Activated CD8-positive, alpha-beta memory T cell treated with anti-CD3 and anti-CD28 coated beads, Interleukin-2, amount 50 U/mL, for 4 hours (primary cell): ENCODE measurements around the gene VOPP1.
"Not testable (repeated sequence)": the region's sequence is repeated elsewhere in the genome, so short reads cannot be mapped to it uniquely, and the experiment has no call there.

Source experiments
- DNase-seq: peaks from one replicate; pipeline ENCODE4 v3.0.0-alpha.2; 2020

VOPP1 gene

DNA sequence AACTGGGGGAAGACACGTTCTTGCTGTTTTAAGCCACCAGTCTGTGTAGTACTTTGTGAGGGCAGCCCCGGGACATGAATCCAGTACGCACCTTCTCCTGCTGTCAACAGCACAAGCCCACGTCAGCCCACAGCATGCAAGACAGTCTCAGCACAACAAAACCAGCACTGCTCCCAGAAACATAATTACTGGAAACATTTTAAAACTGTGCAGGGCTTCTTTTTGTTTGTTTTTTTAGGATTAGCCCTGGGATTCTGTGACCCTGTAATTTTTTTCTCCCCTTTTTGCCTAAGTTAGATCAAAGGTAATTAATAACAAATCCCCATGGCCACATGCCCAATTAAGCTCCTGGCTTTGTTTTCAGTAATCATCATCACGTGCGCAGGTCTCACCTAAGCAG lies 87.5 kb downstream of the VOPP1 start:
- DNase-seq, result no peak

DNA sequence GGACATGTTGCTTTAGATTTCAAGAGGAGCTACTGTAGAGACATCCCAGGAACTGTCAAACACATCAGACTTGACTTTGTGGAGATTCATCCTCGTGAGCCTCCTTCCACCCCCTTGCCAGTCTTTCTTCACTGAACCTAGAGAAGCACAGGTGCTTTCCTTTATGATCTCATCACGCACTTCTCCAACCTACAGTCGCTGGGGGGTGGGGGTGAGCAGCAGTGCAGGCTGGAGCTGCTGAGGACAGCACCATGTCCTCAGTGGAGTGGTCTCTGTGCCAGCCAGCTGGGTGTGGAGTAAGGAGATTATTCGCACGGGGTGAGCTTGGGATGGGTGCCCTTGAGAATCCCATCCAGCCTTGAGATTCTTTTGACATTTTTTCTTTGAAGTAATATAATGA lies 88.1 kb downstream of the VOPP1 start:
- DNase-seq, result no peak

DNA sequence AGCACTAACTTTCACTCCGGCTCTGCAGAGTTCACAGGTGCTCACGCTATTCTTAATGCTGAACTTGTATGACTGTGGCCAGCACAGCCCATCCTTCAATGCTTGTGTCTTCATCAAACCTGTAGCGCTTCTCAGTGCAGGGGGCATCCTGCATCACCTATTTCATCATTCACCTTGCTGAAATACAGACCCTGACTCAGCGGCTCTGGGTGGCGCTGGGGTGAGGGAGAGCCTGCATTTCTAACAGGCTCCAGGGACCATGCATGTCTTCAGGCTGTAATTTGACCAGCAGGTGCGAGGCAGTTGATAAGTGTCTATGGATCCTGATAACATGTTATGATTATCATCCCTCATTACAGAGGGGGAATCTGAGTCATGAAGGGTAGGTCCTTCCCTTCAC lies 89.3 kb downstream of the VOPP1 start:
- DNase-seq, result no peak

DNA sequence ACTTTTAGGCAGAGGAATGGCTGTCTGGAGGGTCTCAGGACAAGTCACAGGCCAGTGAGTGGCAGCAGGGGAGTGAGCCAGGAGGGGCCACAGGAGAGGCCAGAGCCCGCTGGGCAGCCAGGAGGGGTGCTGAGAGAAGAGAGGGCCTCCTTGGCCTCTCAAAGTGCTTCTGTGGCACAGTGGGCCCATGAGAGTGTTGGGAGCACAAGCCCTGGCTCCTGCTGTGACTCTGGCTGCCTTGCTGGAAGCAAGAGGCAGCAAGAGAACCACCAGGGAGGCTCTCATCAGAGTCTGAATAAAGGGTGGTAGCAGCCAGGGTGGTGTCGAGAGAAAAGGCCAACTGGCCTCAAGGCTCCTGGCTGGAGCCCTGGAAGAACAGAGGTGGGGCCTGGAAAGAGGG lies 91.1 kb downstream of the VOPP1 start:
- no peak for DNase-seq

DNA sequence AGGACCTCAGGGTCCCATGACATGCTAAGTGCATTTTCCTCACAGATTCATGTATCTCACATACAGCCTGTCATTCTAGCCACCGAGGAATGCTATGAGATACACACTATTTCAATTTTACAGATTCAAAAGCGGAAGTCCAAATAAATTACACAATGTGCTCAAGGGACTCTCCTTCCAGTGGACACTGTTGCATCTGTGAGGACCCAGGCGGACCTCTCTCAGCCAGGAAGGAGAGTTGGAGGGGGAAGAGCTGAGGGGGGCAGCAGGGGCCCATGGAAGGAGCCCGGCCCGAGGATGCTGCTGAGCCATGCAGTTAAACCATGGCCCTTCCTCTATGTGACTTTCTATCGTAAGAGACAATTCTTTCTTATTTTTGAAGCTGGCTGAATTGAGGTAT lies 93.6 kb downstream of the VOPP1 start:
- DNase-seq, result no peak

DNA sequence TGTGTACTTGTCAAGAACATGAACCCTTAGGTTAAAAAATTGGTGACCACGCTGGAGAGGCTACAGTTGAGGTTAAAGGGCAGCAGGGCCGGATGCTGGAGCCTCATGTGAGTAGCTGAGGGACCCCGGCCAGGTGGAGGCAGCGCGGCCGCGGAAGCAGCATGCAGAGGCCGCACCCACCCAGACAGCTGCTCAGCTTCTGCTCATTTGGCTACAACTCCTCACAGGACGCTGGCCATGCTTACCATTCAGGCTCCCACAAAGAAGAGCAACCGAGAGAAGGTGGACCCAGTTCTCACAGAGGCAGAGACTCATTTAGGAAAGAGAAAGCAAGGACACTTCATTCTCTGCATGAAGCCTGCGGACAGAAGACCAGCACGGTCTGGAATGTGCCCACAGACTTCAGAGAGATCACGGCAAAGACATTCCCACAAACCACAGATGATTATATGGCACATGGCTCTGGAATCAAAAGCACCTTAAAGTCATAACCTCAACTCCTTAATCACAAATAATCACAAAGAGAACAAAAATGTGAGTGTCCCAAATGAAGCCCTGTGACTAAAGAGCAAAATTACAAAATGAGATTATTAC lies 94.4 kb downstream of the VOPP1 start:
- DNase-seq, result no peak

DNA sequence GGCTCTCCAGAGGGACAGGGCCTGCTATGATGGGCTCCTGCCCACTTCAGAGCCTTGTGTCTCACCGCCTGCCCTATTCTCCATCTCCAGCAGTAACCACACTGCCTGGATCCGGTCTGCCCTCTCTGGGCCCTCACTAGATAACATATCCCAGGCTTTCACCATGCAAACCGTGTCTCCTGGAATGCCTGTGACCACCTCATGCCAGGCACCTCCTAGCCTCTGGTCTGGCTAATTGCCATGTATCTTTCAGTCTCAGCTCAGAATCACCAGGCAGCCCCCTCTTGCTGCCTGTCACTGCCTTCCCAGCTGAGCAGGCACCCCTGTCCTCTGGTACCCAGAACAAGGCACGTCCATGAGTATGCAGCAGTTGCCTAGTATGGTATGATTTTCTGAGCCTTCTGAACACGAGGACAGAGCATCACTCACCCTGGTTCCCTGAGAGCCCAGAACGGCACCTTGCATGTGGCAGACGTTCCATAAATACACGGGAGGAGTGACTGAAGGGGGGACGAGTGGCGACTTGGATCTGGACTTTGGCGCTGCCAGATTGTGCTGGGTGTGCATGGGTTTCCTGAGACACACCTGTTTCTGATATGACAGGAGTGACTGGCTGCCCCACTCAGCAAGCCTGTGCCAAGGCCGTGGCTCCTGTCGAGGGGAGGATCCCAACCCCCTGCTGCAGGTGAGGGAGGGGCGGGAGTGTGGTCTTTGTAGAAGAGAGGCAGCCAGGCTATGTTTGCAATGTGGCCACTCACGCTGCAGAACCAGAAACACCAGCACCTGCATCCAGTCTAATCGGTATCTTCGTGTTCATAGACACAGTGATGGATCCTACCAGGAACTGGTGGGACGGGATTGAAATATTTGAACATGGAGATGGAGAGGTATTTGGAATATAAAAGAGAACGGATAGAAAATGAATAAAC lies 95.2 kb downstream of the VOPP1 start:
- DNase-seq, result no peak

DNA sequence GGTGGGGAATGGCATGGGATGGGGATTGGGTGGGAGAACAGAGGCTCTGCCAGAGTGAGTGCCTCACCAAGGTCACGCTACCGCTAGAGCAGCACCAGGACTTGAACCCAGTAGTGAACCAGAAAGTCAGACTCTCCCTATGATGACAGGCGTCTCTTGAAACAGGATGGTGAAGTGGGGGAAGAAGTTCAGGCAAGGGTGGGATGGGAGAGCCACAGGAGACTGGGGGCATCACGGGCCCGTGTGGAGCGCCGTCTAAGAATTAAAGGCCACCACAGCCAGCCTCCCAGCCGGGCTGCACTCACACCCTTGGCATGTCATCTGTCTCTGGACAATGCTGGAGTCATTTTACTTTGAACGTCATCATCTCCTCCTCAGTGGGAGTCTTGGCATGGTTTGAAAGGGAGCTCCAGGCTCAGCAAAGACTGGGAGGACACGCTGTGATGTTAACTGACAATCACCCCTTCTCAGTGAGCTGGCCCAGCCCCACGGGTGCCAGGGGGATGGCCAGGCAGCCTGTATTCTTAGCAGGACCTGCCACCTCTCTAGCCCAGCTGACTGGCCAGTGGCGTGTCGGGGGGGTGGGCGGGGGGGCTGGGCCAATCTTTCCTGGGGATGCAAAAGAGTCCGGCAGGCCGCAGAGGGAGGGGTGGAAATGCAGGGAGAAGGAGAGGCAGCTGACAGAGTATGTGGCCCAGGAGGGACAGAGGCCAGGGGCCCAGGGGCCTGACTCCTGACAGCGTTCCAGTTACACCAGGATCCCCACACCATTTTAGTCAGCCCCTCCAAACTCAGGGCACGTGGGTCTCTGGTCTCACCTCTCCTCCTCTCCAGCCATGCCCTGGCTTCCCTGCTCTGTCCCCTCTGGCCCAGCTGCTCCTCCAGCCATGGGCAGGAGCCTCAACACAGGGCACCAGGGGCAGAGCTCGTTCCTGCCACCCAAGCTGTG lies 96.2 kb downstream of the VOPP1 start:
- no peak for DNase-seq

DNA sequence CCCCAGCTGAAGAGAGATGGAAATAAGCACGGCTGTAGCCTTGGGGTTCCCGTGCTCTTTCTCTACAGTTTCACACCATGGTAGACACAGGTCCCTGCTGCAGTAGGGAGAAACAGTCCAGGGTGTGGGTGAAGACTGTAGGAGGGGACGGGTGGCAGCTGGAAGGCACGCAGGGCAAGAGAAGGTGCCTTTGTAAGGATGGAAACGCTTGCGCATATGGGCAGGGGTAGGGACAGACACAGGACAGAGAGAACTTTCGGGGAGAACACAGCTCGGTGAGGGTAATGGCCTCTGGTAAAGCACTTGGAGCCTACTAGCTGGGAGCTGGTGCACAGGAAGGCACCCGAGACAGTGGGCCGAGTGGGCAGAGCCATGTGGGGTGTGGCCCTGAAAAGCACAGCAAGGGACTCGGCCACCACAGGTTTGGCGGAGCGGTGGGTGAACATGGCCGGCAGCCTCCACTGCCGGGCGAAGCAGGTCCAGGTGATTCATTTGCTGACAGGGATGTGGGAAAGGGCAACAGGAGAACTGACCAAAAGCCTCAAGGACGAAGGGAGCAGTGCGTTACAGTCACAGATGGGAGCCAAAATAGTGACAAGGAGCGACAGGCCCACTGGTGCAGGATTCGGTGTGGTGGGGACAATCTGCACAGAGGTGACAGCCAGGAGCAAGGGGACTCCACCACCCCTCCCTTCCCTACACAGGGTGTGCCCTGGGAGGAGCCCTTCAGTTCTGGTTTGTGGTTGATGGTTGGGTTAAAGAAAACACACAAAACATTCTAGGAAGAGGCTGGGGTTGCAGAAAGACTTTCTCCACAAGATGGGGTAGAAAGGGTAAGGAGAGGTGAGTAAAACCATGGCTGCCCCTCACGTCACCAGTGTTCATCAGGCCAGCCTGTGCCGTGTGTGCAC lies 97.1 kb downstream of the VOPP1 start:
- no peak for DNase-seq

DNA sequence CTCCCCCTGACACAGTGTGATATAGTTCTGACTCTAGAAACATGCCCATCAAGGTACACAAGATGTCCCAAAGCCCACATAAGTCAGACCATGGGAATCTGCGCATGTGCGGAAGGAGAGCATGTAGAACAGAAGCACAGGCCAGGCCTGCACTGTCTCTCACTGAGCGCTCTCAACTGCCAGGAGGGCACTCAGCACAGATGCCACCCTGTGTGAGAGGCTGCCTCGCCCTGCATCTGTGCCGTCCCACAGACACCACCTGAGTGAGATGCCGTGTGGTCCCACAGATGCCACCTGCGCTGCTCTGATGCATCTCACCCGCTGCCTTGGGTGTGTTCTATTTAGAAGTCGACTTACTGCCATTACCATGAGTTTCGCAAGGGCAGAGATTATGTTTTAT lies 98.4 kb downstream of the VOPP1 start:
- no peak for DNase-seq

DNA sequence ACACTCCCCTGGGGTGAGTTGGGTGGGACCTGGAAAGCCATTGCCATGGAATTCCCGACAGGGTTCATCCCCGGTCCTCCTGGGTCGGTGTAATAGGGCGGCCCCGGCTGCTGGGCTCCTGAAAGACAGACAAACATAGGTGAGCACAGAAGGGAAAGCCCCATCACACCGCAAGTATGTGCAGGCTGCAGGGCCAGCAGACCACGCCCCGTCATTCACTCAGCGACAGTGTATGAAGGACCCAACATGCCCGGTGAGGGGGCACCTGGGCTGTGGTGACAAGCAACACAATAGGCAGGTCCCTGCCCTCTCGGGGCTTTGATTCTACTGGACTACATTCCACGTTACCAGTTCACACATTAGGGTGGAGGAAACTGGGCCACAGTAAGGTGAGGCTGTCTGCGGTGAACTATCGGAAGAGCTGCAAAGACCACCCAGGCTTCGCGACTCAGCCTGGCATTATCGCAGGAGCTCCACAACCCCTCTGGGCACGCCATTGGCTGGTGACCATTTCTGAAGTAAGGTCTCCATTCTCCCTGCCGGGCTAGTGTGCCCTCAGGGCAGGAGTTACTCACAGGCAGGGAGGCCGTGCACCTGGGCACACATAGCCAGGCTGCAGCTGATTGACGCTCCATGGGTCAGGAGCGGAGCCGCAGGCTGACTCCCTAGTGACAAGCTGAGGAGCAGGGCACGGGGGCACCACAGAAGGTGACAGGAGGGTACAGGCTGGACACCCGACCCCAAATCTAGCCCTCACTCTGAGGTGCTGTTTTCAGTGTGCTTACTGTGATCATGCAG lies 99.2 kb downstream of the VOPP1 start:
- no peak for DNase-seq

DNA sequence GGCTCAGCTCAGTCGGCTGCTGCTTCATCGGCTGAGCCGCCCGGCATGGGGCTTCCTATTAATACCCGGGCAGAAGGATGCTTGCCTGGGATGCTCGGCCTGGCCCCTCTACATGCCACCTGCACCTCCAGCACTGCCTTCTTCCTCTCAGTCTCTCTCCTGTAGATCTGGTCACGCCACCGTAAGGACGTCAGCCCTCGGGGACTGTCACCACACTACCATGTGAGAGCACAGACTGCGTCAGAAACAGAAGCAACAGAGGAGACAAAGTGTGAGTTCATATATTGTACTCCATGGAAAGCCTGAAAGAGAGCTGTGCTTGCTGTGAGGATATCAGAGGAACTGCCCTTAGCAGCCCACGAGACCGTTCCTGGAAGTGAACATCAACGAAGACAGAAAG lies 99.9 kb downstream of the VOPP1 start:
- DNase-seq, result not testable (repeated sequence)

DNA sequence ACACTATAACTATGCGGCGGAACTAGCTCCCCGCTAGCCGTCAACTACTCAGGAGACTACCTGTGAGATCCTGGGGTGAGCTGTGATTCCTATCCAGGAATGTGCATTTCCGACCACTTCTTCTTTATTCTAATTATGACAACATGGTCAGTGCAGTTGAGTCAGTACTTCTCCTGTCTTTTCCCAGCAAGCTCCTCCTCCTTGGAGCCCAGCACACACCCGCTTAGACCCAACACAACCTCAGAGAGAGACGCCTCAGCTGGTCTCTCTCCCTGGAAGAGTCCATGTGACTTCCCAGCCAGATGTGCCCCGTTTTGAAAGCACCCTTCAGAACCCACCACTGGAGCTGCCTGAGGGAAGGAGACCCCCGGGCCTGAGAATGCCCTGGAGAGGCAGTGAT lies 100.7 kb downstream of the VOPP1 start:
- DNase-seq, result not testable (repeated sequence)

DNA sequence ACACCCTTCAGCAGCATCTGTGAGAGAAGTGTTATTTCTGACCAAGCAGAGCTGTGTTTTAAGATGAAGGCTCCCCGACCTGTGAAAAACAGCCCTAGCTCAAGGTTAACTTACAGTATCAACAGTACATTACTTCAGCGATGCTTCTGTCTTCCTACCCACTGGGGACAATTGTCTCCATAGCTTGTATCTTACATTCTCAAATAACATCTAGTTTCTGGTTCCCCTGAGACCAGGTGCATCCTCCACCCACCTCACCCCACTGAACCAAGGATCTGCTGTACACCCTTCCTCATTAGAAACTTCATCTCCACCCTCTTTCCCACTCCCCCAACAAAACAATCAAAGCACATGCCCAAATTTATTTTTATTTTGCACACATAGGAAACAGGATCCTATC lies 102.0 kb downstream of the VOPP1 start:
- no peak for DNase-seq

DNA sequence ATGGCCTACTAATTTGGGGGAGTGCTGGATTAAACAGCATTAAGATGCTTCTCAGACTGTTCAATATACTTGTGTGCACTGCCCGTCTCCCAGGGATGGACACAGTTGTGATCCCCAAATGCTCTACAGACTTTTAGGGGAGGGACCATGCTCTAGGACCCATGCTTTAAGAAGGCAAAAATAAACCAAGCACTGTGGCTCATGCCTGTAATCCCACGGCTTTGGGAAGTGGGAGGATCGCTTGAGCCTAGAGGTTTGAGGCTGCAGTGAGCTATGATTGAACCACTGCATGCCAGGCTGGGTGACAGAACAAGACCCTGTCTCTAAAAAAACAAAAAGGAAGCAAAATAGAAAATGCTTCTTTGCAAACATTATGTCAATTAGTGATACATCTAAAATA lies 102.6 kb downstream of the VOPP1 start:
- DNase-seq, result no peak

DNA sequence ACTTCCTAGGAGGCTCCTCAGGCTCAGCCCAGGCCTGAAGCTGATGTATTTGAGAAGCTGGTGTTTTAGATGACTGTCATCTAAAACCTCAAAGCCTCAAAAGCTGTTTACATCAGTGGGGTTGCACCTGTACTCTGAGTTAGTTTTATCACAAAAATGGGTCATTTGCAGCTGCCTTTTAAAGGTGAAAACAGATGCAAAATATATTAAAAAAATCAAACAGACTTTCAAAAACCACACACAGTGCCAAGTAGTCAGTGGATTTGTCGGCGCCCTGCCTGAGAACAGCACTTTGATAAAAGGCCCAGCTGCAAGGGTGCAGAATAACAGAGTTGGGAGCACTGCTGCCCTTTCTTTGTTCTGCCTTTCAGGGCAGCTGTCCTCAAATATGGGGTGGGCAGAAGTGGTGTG lies 103.0 kb downstream of the VOPP1 start:
- no peak for DNase-seq

DNA sequence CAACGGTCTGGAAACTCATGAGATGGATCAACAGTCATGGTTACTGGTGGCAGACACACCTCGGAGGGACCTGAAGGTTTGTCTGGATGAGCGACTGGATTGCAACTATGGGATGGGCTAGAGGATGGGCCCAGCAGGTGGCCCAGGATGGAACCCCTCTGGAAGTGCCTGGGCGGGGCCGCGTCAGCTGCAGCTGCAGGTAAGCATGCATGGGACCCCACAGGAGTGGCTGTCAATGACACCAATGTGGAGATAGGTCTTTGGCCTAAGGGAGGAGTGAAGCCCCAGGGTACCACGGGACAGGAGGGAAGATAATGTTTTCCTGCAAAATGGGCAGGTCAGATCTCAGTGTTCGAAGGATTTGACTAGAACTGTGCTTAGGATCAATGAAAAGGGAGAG lies 103.8 kb downstream of the VOPP1 start:
- no peak for DNase-seq

DNA sequence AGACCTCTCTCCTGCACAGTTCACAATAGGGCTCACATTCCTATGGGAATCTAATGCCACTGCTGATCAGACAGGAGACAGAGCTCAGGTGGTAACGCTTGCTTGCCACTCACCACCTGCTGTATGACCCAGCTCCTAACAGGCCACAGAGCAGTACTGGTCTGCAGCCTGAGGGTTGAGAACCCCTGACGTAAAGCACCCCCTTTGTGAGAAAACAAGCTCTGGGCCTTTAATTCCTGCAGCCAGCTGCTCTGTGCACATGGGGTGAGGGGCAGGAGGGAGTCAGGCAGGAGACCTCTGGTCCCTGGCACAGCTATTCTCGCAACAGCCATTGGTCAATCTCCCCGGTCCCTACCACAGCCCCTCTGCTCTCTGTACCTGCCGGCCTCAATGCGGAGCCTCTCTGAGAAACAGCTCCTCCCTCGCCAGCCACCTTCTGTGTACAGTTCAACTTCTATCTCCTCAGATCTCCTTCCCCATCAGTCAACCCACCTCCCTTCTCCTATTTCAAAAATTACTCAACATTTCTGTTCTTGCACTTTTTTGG lies 105.2 kb downstream of the VOPP1 start:
- DNase-seq, result no peak

DNA sequence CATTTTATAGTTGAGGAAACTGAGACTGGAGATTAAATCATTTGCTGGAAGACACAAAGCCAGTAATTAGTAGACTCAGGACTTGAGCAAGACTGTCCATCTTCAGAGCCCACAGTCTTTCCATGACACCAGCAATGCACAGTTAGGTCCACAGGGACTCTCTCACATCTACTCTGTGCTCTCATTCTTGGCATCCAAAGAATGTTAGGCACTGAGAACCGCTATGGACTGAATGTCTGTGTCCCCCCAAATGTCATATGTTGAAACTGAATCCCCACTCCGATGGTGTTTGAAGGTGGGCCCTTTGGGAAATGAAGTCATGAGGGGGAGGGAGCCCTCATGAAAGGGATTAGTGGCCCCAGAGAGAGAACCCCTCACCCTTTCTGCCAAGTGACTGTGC lies 106.6 kb downstream of the VOPP1 start:
- no peak for DNase-seq

DNA sequence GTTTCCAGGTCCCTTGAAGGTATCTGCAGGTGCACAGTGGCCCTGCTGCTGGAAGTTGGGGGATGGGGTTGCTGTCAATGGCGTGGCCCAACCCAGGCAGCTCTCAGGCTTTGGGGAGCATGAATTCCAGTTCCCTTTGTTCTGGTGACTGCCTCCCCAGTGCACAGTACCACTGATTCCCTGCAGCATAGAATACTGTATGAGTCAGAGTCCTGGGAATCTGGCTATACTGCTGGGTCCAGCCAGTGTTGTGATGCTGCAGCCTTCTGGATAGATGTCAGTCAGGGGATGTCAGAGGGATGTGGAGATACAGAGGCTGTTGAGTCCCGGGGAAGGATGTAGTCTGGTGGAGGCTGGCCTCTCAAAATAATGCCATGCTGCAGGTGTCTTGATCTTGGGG lies 107.9 kb downstream of the VOPP1 start:
- no peak for DNase-seq

DNA sequence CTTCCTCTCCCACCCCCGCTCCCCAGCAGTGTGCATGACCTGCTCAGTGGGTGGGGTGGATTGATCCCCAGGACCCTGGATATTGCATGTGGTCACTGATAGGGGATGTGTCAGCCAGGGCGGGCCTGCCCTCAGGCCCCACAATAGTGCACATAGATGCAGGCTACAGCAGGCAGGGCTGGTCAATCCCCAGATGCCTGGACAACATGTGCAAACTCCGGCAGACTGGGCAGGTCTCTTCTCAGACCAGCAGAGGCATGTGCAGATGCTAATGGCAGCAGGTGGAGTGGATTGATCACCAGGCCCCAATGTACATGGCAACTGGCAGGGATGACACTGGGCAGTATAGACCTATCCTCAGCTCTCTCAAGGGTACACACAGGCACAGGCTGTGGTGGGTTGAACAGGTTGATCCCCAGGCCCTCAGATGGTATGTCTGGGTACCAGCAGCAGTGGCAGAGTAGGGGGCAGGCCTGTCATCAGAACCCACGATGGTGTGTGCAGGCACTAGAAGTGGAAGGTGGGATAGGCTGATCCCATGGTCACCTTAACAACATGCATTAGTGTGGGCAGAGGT lies 108.5 kb downstream of the VOPP1 start:
- DNase-seq, result no peak
